OCI-LY7 (cell line): ENCODE results near the gene PPM1B.

Source experiments
- CTCF ChIP-seq: fragments of 200-600 bp; sonication (generic); conservative IDR thresholded peaks from 2 replicates; pipeline ENCODE4 v1.5.1; 2014; ENCODE audit warnings: mild to moderate bottlenecking, antibody characterized with exemption, low read length, moderate library complexity, mixed read lengths
- EZH2phosphoT487 ChIP-seq: fragments of 200-600 bp; sonication (generic); IDR thresholded peaks from 2 replicates; pipeline ENCODE4 v1.6.1; 2018; ENCODE audit warnings: low read depth, borderline replicate concordance, mild to moderate bottlenecking, mixed run types, antibody characterized with exemption, low read length, moderate library complexity, mixed read lengths

DNA sequence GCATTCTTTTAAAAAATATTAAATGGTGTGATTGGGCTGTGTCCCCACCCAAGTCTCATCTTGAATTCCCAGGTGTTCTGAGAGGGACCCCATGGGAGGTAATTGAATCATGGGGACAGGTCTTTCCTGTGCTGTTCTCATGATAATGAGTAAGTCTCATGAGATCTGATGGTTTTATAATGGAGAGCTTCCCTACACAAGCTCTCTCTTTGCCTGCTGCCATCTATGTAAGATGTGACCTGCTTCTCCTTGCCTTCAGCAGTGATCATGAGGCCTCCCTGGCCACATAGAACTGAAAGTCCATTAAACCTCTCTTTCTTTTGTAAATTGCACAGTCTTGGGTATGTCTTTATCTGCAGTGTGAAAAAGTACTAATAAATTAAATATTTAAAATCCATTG, 10.3 kb downstream of the PPM1B start:
- TF ChIP-seq CTCF (no peak), EZH2phosphoT487 (no peak)
